Omental fat pad (tissue), 4 donors: ENCODE data around the gene MRGPRX2. TPM values are rescaled to one million over a fixed set of nuclear protein-coding genes. Genes with fewer than 3 reads are reported as not detected.

Experiments
- ATAC-seq: fragments of 150-250 bp; one replicate; pipeline ENCODE4 v1.9.1; 2016; ENCODE audit warnings: mild to moderate bottlenecking, moderate library complexity; ENCODE audit not compliant: low FRiP score
- DNase-seq: peaks from one replicate; pipeline ENCODE4 v3.0.0-alpha.2; 2019; ENCODE audit warnings: low spot score
- total RNA-seq, 4 donors: library from RNA; depleted of rRNA; stranded (reverse); fragments of >200 nt; gene quantifications; one replicate each; pipeline ENCODE4 v1.1.0, GENCODE V29; 2016
- TF ChIP-seq, protein P1 (sequence below), 3 donors: fragments of 450-650 bp; IDR thresholded peaks; one replicate each; pipeline ENCODE4 v1.5.1; 2016 to 2017; ENCODE audit warnings: antibody characterized with exemption in 3 of 3, mild to moderate bottlenecking in 3 of 3, moderate library complexity in 2 of 3

MRGPRX2 gene
- total RNA-seq, 4 donors from 2014 or later = 0.31 TPM; not detected in 3

DNA sequence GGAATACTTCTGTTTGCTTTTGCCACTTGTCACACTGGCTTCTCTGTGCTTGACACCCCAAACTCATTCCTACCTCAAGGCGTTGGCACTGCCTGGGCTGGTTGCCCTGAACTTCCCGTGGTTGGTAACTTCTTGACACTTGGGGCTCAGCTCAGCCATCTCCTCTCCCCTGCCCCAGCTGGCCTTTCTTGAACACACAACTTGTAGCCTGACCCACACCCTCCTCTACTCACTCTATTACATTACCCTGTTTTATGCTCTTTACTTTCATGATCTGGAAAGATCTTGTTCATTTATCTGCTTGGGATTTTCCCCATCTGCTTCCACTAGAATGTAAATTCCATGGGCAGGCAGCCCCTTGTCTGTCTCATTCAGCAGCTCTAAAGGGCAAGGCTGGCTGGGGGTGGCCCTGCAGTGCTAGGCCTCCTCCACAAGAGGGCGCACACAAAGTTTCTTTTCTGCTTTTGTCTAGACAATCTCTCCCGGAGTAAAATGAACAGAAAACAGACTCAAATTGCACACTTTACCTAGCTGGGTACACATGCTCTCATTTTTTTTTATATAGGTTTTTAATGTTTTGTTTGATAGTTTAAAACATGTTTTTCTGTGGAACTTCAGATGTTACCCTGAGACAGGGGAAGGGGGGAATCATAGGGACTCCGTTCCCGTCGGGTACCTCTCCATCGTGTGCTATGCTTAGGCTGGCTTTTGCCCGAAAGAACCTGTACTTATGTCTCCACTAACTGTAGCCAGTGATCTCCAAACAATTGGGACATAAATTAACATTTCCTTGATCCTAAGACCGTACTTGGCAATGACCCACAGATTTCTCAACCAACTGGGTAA lies 16.4 kb upstream of the MRGPRX2 start:
- TF ChIP-seq, protein P1, sequence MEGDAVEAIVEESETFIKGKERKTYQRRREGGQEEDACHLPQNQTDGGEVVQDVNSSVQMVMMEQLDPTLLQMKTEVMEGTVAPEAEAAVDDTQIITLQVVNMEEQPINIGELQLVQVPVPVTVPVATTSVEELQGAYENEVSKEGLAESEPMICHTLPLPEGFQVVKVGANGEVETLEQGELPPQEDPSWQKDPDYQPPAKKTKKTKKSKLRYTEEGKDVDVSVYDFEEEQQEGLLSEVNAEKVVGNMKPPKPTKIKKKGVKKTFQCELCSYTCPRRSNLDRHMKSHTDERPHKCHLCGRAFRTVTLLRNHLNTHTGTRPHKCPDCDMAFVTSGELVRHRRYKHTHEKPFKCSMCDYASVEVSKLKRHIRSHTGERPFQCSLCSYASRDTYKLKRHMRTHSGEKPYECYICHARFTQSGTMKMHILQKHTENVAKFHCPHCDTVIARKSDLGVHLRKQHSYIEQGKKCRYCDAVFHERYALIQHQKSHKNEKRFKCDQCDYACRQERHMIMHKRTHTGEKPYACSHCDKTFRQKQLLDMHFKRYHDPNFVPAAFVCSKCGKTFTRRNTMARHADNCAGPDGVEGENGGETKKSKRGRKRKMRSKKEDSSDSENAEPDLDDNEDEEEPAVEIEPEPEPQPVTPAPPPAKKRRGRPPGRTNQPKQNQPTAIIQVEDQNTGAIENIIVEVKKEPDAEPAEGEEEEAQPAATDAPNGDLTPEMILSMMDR (IDR thresholded peaks at IDR 0.05) = peak in 2 of 3 donors; percentile 36 to 64
- DNase-seq (no peak), ATAC-seq (peak; percentile 45)

DNA sequence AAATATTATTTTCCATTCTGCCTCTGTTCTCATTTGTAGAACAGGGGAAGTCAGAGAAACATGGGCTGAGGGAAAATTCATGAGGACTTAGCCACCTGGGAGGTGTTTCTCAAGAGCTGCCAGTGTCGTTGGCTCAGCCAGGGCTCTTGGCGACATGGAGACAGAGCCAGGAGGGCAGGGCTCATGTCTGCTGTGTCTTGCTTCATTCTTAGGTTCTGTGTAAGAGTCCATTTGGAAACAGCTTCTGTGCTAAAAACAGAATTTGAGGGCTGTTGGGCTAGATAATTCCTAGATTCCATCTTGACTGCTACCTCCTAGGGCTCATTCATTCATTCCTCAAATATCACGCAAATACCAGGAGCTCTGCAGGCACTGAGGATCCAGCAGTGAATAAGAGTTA lies 15.1 kb upstream of the MRGPRX2 start:
- ATAC-seq (no peak), DNase-seq (no peak)
- TF ChIP-seq, protein P1 (IDR thresholded peaks at IDR 0.05) = no peak

DNA sequence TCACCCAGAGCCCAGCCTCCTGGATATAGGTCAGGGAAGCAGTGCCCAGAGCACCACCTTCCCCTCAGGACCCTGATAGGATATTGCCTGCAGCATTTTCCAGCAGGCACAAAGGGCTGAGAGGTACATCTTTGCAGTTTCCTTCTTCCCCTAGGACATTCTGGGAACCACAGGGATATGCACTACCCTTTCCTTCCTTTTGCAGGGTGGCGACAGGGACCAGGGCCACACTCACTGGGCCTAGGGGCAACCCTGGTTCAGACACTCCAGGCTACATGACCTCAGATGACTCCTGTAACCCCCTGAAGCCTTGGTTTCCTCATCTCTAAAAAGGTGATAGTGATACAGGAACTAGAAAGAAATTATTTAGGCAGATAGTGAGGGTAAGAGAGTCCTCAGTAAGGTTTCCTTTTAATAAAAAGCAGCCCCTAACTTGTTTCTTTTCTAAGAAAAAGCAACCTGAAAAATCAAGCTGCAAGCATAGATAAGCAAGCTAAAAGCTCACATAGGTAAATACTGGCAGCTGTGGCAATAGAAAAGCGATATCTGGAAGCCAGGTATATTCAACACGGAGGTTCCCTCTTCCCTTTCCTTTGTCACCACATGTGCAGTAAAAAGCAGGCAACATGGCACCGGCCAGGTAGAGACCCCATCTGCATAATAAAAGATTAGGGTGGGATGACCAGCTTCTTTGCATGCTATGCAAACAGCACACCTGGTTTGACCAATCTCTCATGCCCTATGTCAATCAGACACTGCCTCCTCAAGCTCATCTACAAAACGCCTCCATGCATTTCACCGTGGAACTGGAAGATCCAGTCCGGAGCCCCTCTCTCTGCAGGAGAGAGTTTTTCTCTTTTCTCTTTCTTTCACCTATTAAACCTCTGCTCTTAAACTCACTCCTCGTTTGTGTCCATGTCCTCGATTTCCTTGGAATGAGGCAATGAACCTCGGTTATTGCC lies 13.2 kb upstream of the MRGPRX2 start:
- ATAC-seq = no peak
- no peak for DNase-seq
- TF ChIP-seq, protein P1 (IDR thresholded peaks at IDR 0.05) = no peak

DNA sequence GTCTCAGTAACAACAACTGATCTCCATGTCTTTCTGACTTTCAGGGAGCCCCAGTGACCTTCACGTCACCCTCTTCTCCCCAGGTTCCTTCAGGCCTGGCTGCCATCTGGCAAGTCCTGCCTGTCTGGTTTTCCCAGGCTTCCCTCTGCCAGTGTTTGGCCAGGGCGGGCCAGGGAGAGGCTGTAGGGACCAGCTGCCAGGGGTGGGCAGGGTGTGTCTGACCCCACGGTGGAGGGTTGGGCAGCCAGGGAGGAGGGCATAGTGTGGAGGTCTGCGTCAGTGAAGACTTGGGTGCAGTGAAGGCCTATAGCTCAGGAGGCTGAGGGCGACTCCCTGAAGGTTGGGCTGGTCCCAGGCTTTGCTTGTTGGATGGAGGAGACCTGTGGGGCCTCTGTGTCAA lies 11.9 kb upstream of the MRGPRX2 start:
- ATAC-seq = no peak
- TF ChIP-seq, protein P1 (IDR thresholded peaks at IDR 0.05) = no peak
- no peak for DNase-seq

DNA sequence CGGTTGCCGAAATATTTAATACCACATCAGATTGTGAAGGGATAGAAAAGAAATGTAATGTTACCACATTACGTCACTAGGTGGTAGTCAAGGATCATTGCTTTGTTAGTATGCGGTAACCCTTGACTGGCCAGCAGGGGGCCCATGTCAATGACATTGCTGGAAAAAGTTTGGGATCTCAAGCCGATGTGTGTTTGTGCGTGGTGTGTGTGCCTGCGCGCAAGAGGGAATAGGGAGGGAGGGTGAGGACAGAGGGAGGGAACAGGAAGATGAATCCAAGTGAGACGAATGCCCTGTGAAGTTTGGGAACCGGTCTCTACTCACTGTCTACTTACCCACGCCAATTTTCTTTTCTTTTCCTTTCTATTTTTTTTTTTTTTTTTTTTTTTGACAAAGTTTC lies 10.7 kb upstream of the MRGPRX2 start:
- TF ChIP-seq, protein P1 (IDR thresholded peaks at IDR 0.05) = peak in 2 of 3 donors; percentile 69 to 95
- DNase-seq = peak; percentile 59
- ATAC-seq = peak; percentile 95

DNA sequence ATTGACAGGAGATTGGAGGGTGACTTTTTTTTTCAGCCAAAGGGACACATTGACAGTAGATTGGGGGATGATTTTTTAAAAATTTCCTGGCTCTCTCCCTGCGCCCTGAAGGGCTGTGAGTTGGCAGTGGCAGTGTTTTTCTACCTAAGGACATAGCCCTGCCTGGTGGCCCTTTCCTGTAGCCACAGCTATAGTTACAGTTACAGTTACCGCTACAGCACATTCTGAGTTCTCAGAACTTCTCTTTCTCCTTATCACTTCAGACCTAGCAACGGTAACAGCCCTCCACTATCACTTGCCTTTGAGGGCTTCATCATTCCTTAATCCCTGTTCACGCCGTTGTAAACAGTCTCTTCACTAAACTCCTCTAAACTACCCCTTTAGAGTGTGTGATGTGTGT lies 684 bp downstream of the MRGPRX2 start:
- TF ChIP-seq, protein P1 (IDR thresholded peaks at IDR 0.05) = no peak
- no peak for DNase-seq
- ATAC-seq = no peak
